ENCODE results near the gene SPDYE3. TPM values are rescaled to one million over a fixed set of nuclear protein-coding genes. Genes with fewer than 3 reads are reported as not detected.
A peak's percentile ranks its signal among the peaks of the same experiment; 100 is the strongest.
"Not testable (repeated sequence)": the region's sequence is repeated elsewhere in the genome, so short reads cannot be mapped to it uniquely, and the experiment has no call there.

The SPDYE3 gene, protein sequence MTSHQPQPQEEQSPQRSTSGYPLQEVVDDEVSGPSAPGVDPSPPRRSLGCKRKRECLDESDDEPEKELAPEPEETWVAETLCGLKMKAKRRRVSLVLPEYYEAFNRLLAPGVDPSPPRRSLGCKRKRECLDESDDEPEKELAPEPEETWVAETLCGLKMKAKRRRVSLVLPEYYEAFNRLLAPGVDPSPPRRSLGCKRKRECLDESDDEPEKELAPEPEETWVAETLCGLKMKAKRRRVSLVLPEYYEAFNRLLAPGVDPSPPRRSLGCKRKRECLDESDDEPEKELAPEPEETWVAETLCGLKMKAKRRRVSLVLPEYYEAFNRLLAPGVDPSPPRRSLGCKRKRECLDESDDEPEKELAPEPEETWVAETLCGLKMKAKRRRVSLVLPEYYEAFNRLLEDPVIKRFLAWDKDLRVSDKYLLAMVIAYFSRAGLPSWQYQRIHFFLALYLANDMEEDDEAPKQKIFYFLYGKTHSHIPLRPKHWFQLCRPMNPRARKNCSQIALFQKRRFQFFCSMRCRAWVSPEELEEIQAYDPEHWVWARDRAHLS
- polyA plus RNA-seq, result 3.5 TPM
- long read RNA-seq, donor 1, partial matches to known transcripts, result 10 of 10 reads
- long read RNA-seq, donor 1, other reads (novel, unspliced or antisense), result 0 of 10 reads
- long read RNA-seq, donor 2, partial matches to known transcripts, result 5 of 10 reads
- long read RNA-seq, donor 2, other reads (novel, unspliced or antisense), result 5 of 10 reads
- long read RNA-seq, donor 3, partial matches to known transcripts, result 8 of 8 reads
- long read RNA-seq, donor 3, other reads (novel, unspliced or antisense), result 0 of 8 reads
- long read RNA-seq, donor 4, result 0 reads
- long read RNA-seq, donor 5, result 0 reads
- long read RNA-seq, donor 6, result 0 reads
- long read RNA-seq, donor 7, result 0 reads
- long read RNA-seq, donor 8, partial matches to known transcripts, result 6 of 6 reads
- long read RNA-seq, donor 8, other reads (novel, unspliced or antisense), result 0 of 6 reads
- long read RNA-seq, donor 9, result 0 reads
- long read RNA-seq, donor 10, partial matches to known transcripts, result 5 of 11 reads
- long read RNA-seq, donor 10, other reads (novel, unspliced or antisense), result 6 of 11 reads
- long read RNA-seq, donor 11, partial matches to known transcripts, result 0 of 5 reads
- long read RNA-seq, donor 11, other reads (novel, unspliced or antisense), result 5 of 5 reads

DNA sequence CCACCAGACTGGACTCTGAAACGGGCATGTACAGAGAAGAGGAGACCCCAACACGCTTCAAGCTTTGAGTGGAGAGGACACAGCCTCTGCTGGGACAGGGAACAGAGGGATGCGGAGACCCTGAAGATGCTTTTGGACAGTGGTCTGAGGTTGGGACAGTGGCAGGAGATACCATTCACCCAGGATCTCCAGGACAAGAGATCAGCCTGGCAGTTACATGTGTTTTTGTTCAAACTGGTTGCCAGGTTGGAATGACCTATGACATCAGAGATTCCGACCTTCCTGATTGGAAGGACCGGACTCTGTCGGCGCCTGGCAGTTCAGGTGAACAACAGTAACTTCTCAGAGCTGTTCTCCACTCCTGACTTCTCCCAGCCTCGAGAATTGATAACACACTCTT is at the start of gene SPDYE3:
Gene SPDYE3, plus strand, starts transcription at position 301 of the 400 bp plus-strand sequence. CDS start 184 bp downstream, outside the sequence.
- not testable (repeated sequence) for H3K27me3 ChIP-seq (ENCODE audit: control insufficient read depth, insufficient read depth, low read length); H3K9me3 ChIP-seq (ENCODE audit: control insufficient read depth, low read depth, low read length); H3K4me1 ChIP-seq (ENCODE audit: control insufficient read depth, insufficient read depth, low read length); DNase-seq; H3K4me3 ChIP-seq (ENCODE audit: low read length); H3K36me3 ChIP-seq (ENCODE audit: control insufficient read depth, insufficient read depth, low read length); H3K27ac ChIP-seq (ENCODE audit: low read length)
- WGBS (ENCODE audit: insufficient coverage, low lambda C conversion rate), result no CpG with 5 or more reads among the region's 8 CpGs

DNA sequence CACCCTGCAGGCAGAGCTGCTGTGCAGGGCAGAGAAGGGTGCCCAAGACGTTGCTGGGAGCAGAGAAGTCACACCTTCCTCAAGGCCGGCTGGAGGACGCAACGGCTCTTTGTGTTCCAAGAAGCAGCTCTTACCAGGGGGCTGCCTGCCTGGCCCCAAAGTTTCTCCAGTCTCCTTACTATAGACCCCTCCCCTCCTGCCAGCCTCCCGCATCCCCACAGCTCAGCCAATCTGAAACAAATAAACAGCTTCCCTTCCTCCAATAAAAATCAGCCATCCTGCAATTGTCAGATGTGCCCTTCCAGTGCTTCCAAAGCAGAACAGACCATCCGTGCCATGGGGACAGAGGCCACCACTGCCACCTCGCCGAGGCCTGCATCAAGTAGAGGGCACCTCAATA is 47.5 kb upstream of the SPDYE3 start:
- not testable (repeated sequence) for H3K27ac ChIP-seq (ENCODE audit: low read length); H3K27me3 ChIP-seq (ENCODE audit: control insufficient read depth, insufficient read depth, low read length); H3K36me3 ChIP-seq (ENCODE audit: control insufficient read depth, insufficient read depth, low read length); H3K9me3 ChIP-seq (ENCODE audit: control insufficient read depth, low read depth, low read length); H3K4me3 ChIP-seq (ENCODE audit: low read length); H3K4me1 ChIP-seq (ENCODE audit: control insufficient read depth, insufficient read depth, low read length); DNase-seq
- WGBS (ENCODE audit: insufficient coverage, low lambda C conversion rate), result no CpG with 5 or more reads among the region's 8 CpGs

DNA sequence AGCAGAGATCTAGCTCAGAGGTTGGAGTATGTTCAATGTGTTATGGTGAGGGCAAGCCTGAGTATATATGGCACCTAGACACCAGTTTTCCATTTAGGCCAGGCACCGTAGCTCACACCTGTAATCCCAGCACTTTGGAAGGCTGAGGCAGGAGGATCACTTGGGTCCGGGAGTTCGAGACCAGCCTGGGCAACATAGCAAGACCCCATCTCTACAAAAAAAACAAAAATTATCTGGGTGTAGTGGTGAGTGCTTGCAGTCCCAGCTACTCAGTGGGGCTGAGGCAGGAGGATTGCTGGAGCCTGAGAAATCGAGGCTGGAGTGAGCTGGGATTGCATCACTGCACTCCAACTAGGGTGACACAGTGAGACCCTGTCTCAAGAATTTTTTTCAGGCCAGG is 44.6 kb upstream of the SPDYE3 start:
- not testable (repeated sequence) for H3K36me3 ChIP-seq (ENCODE audit: control insufficient read depth, insufficient read depth, low read length); H3K27ac ChIP-seq (ENCODE audit: low read length); H3K4me3 ChIP-seq (ENCODE audit: low read length); H3K4me1 ChIP-seq (ENCODE audit: control insufficient read depth, insufficient read depth, low read length); DNase-seq; H3K27me3 ChIP-seq (ENCODE audit: control insufficient read depth, insufficient read depth, low read length); H3K9me3 ChIP-seq (ENCODE audit: control insufficient read depth, low read depth, low read length)
- WGBS (ENCODE audit: insufficient coverage, low lambda C conversion rate), result no CpG with 5 or more reads among the region's 4 CpGs

DNA sequence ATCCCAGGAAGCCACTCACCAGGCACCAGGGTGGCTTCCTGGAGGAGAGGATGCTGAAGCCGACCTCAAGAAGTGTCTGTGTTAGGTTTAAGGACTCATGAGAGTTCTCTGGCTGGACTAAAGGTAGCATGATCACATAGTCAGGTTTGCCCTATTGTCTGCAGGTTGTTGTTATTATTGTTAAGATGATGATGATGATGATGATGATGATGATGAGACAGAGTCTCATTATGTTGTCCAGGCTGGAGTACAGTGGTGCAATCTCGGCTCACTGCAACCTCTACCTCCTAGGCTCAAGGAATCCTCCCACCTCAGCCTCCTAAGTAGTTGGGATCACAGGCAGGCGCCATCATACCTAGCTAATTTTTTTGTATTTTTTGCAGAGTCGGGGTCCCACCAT is 43.3 kb upstream of the SPDYE3 start:
- not testable (repeated sequence) for H3K4me1 ChIP-seq (ENCODE audit: control insufficient read depth, insufficient read depth, low read length); H3K27ac ChIP-seq (ENCODE audit: low read length); H3K4me3 ChIP-seq (ENCODE audit: low read length); H3K36me3 ChIP-seq (ENCODE audit: control insufficient read depth, insufficient read depth, low read length); H3K9me3 ChIP-seq (ENCODE audit: control insufficient read depth, low read depth, low read length); H3K27me3 ChIP-seq (ENCODE audit: control insufficient read depth, insufficient read depth, low read length); DNase-seq
- WGBS (ENCODE audit: insufficient coverage, low lambda C conversion rate), result no CpG with 5 or more reads among the region's 4 CpGs

DNA sequence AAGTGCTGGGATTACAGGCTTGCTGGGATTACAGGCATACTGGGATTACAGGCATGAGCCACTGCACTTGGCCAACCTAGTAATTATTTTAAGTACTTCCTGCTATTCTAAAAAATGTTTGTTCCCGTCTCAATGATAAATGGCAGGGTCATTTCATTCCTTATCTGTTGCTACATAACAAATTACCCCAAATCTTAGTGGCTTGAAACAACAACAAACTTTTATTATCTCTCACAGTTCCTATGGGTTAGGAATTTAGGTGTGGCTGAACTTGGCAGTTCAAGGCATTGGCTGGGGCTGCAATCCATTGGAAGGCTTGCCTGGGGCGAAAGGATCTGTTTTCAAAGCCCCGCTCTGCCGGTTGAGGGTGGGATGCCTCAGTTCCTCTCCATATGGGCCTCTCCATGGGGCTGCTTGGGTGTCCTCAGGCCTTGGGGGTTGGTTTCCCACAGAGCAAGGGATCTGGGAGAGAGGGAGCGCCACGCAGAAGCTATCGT is 42.8 kb upstream of the SPDYE3 start:
- not testable (repeated sequence) for H3K27me3 ChIP-seq (ENCODE audit: control insufficient read depth, insufficient read depth, low read length); DNase-seq; H3K36me3 ChIP-seq (ENCODE audit: control insufficient read depth, insufficient read depth, low read length); H3K9me3 ChIP-seq (ENCODE audit: control insufficient read depth, low read depth, low read length); H3K4me1 ChIP-seq (ENCODE audit: control insufficient read depth, insufficient read depth, low read length); H3K27ac ChIP-seq (ENCODE audit: low read length); H3K4me3 ChIP-seq (ENCODE audit: low read length)
- no CpG with 5 or more reads among the region's 7 CpGs for WGBS (ENCODE audit: insufficient coverage, low lambda C conversion rate)

DNA sequence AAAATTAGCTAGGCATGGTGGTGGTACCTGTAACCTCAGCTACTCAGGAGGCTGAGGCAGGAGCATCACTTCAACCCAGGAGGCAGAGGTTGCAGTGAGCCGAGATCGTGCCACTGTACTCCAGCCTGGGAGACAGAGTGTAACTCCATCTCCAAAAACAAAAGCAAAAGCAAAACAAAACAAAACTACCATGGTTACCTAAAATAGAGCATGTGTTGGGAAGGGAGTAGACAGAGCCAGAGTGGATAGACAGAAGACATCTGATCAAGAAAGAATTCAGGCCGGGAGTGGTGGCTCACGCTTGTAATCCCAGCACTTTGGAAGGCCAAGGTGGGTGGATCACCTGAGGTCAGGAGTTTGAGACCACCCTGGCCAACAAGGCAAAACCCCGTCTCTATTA is 41.7 kb upstream of the SPDYE3 start:
- H3K4me3 ChIP-seq (ENCODE audit: low read length); DNase-seq; H3K9me3 ChIP-seq (ENCODE audit: control insufficient read depth, low read depth, low read length); H3K27ac ChIP-seq (ENCODE audit: low read length); H3K36me3 ChIP-seq (ENCODE audit: control insufficient read depth, insufficient read depth, low read length); H3K27me3 ChIP-seq (ENCODE audit: control insufficient read depth, insufficient read depth, low read length): not testable (repeated sequence)
- no CpG with 5 or more reads among the region's 5 CpGs for WGBS (ENCODE audit: insufficient coverage, low lambda C conversion rate)
- H3K4me1 ChIP-seq (ENCODE audit: control insufficient read depth, insufficient read depth, low read length), result peaks cover 15% of the 10 kb centered on the region

DNA sequence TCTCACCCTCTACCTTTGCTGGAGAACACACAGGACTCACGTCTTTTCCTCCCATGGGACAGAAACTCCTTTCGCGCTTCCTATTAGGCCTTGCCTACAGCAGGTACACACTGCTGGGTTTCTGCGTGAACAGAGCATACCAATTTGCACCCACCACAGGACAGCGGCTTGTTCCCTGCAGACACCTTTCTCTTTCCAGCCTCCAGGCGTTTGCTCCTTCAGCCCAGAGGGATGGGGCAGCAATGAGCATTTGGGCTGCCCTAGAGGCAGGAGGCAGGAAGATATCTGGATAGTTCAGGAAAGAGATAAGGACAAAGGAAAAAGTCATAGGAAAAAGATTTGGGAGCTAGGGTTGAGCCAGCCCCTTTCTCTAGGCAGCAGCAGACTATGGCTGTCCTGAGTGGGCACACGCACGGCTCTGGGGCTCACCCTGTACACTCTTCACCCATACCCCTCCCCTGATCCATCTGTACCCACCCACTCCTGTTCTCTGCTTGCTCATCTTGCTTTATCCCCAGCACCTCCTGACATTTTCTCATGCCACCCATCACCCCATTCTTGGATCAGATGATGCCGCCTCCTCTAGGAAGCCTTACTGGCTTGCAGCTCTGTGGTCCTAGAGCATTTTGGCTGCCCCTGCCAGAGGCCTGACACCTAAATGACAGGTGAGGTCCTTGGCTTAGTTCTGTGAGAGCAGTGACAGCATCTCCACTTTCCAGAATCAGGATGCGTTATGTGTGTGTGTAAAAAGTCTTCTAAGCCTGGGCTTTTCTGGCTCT is 40.7 kb upstream of the SPDYE3 start:
- H3K4me3 ChIP-seq (ENCODE audit: low read length), result no peak overlapping the region
- no peaks in the 10 kb centered on the region for H3K9me3 ChIP-seq (ENCODE audit: control insufficient read depth, low read depth, low read length)
- H3K36me3 ChIP-seq (ENCODE audit: control insufficient read depth, insufficient read depth, low read length), result no peaks in the 10 kb centered on the region
- no peak overlapping the region for H3K27ac ChIP-seq (ENCODE audit: low read length)
- H3K27me3 ChIP-seq (ENCODE audit: control insufficient read depth, insufficient read depth, low read length), result no peaks in the 10 kb centered on the region
- no CpG with 5 or more reads among the region's 10 CpGs for WGBS (ENCODE audit: insufficient coverage, low lambda C conversion rate)
- peaks cover 18% of the 10 kb centered on the region for H3K4me1 ChIP-seq (ENCODE audit: control insufficient read depth, insufficient read depth, low read length)
- no peak for DNase-seq

DNA sequence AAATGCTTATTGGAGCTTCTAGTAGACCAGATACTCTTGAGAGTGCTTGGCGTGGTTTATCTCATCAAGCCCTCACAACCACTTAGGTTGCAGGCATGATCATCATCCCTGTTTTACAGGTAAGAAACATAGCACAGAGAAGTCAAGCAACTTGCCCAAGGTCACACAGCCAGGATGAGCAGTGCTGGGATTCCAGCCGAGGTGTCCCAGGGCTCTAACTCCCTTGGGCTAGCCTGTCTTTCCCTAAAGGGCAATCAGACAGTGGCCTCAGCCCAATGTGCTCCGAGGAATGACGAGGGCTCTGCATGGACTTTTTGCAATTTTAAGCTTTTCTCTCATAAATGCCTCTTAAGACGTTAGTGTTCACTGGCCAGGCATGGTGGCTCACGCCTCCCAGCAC is 39.9 kb upstream of the SPDYE3 start:
- H3K4me1 ChIP-seq (ENCODE audit: control insufficient read depth, insufficient read depth, low read length), result peaks cover 18% of the 10 kb centered on the region
- no peak overlapping the region for H3K4me3 ChIP-seq (ENCODE audit: low read length)
- WGBS (ENCODE audit: insufficient coverage, low lambda C conversion rate), result no CpG with 5 or more reads among the region's 6 CpGs
- no peaks in the 10 kb centered on the region for H3K36me3 ChIP-seq (ENCODE audit: control insufficient read depth, insufficient read depth, low read length)
- H3K27me3 ChIP-seq (ENCODE audit: control insufficient read depth, insufficient read depth, low read length), result no peaks in the 10 kb centered on the region
- DNase-seq, result no peak
- H3K9me3 ChIP-seq (ENCODE audit: control insufficient read depth, low read depth, low read length), result no peaks in the 10 kb centered on the region
- H3K27ac ChIP-seq (ENCODE audit: low read length), result no peak overlapping the region

DNA sequence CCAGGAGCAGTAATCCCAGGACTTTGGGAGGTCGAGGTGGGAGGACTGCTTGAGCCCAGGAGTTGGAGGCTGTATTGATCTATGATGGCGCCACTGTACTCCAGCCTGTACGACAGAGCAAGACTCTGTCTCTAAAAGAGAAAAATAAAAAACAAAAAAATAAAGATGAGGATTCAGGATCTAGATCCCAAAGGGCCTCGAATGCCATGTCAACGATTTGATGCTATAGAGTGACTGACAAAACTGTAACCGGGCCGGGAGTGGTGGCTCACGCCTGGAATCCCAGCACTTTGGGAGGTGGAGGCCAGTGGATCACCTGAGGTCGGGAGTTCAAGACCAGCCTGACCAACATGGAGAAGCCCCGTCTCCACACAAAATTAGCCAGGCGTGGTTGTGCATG is 38.6 kb upstream of the SPDYE3 start:
- Histone ChIP-seq H3K4me1 (ENCODE audit: control insufficient read depth, insufficient read depth, low read length) (peaks cover 18% of the 10 kb centered on the region), H3K27ac (ENCODE audit: low read length) (peak overlapping the region; percentile 93)
- not testable (repeated sequence) for H3K27me3 ChIP-seq (ENCODE audit: control insufficient read depth, insufficient read depth, low read length); H3K36me3 ChIP-seq (ENCODE audit: control insufficient read depth, insufficient read depth, low read length); H3K9me3 ChIP-seq (ENCODE audit: control insufficient read depth, low read depth, low read length); DNase-seq; H3K4me3 ChIP-seq (ENCODE audit: low read length)
- WGBS (ENCODE audit: insufficient coverage, low lambda C conversion rate), result 100% methylated on average over 2 of the region's 11 CpGs
